Motor neuron (in vitro differentiated cells): ENCODE results near the gene TGFB2. TPM values are rescaled to one million over a fixed set of nuclear protein-coding genes. Genes with fewer than 3 reads are reported as not detected.

ENCODE experiments used
- ATAC-seq, 8 experiments: fragments of 200-7000 bp; cut with Tn5 transposase; replicated peaks in 6 of 8; 2 replicates each; pipeline ENCODE4 v1.8.0; 2021; ENCODE audit warnings: mild to moderate bottlenecking in 8 of 8, moderate library complexity in 8 of 8
- H3K27ac ChIP-seq, 2 donors: fragments of 250-450 bp; sonication (Bioruptor Pico); 2 replicates each; pipeline ENCODE4 v1.9.0; 2021; ENCODE audit warnings: antibody characterized with exemption in 2 of 2, mild to moderate bottlenecking in 2 of 2, moderate library complexity in 1 of 2
- H3K4me1 ChIP-seq, 2 donors: fragments of 250-450 bp; sonication (Bioruptor Pico); replicated peaks in 1 of 2; 2 replicates each; pipeline ENCODE4 v1.6.1; 2021; ENCODE audit warnings: antibody characterized with exemption in 2 of 2, mild to moderate bottlenecking in 2 of 2, moderate library complexity in 1 of 2
- H3K4me3 ChIP-seq, 5 donors: fragments of 250-450 bp; sonication (Bioruptor Pico); 2 replicates each; pipeline ENCODE4 v1.9.0; 2021; ENCODE audit warnings: antibody characterized with exemption in 5 of 5, mild to moderate bottlenecking in 5 of 5, moderate library complexity in 4 of 5
- WGBS, 10 experiments: fragments of 450-650 bp; shearing (Covaris generic); methylation state at CpG; one replicate each; pipeline ENCODE4 v1.0.0; 2022; 5-methylcytosine and 5-hydroxymethylcytosine counted together
- in situ Hi-C, 9 experiments: fragments of 400-800 bp; cut with MboI; loops; one replicate each; pipeline ENCODE4 v1.15.0; 2021; ENCODE audit warnings: low sequenced_read_pairs in 9 of 9, low pct_unique_long_range_greater_than_20kb in 2 of 9; ENCODE audit not compliant: unreplicated experiment in 9 of 9
- total RNA-seq, 8 experiments: library from RNA; unstranded; fragments of 300-600 nt; gene quantifications; 2 replicates each; pipeline versions ENCODE4 v1.2.3 to v1.2.4, GENCODE V29; 2022

The TGFB2 gene
- total RNA-seq, 8 experiments from 2014 or later = 0.10 to 118 (median 16.1) TPM

GRCh38 chr1:218407630-218408029, 62.5 kb downstream of the TGFB2 start:
- Histone ChIP-seq H3K4me3 (no peak overlapping the region), H3K4me1 (no peaks in the 10 kb centered on the region), H3K27ac (no peak overlapping the region)
- WGBS, 10 experiments = 0 to 100% (median 50%) methylated on average over 1 of the region's 1 CpG; no CpG with 5 or more reads in 4 of the 10 experiments
- no peak for ATAC-seq
- in situ Hi-C loops = no loop called here

GRCh38 chr1:218408135-218408534, 63.0 kb downstream of the TGFB2 start:
- H3K4me1 ChIP-seq = no peaks in the 10 kb centered on the region
- in situ Hi-C loops = no loop called here
- WGBS, 10 experiments = 91 to 100% (median 97%) methylated on average over 1 to 6 of the region's 6 CpGs; no CpG with 5 or more reads in 2 of the 10 experiments
- no peak overlapping the region for H3K27ac ChIP-seq
- no peak overlapping the region for H3K4me3 ChIP-seq
- no peak for ATAC-seq

- no peak overlapping the region for H3K27ac ChIP-seq
- WGBS, 10 experiments = 50 to 100% (median 81%) methylated on average over 1 to 9 of the region's 9 CpGs; no CpG with 5 or more reads in 1 of the 10 experiments
- H3K4me1 ChIP-seq = no peaks in the 10 kb centered on the region
- peak in 1 of 8 experiments; percentile 16 for ATAC-seq
- H3K4me3 ChIP-seq = no peak overlapping the region
- in situ Hi-C loops = no loop called here
These were observed 63.8 kb downstream of the TGFB2 start for GRCh38 chr1:218408942-218409341.

- WGBS, 10 experiments = 9 to 94% (median 84%) methylated on average over 2 to 8 of the region's 8 CpGs; no CpG with 5 or more reads in 1 of the 10 experiments
- Histone ChIP-seq H3K4me1 (no peaks in the 10 kb centered on the region), H3K27ac (no peak overlapping the region), H3K4me3 (no peak overlapping the region)
- no peak for ATAC-seq
- in situ Hi-C loops = no loop called here
These were observed 64.9 kb downstream of the TGFB2 start for GRCh38 chr1:218409946-218410510.

- 40 to 100% (median 80%) methylated on average over 1 of the region's 1 CpG; no CpG with 5 or more reads in 3 of the 10 experiments for WGBS, 10 experiments
- Histone ChIP-seq H3K27ac (no peak overlapping the region), H3K4me3 (no peak overlapping the region), H3K4me1 (no peaks in the 10 kb centered on the region)
- ATAC-seq = no peak
- in situ Hi-C loops = no loop called here
These were observed 66.0 kb downstream of the TGFB2 start for GRCh38 chr1:218411101-218411500.

GRCh38 chr1:218412171-218412570, 67.0 kb downstream of the TGFB2 start:
- no peak overlapping the region for H3K4me3 ChIP-seq
- ATAC-seq = no peak
- no peak overlapping the region for H3K27ac ChIP-seq
- no peaks in the 10 kb centered on the region for H3K4me1 ChIP-seq
- WGBS, 10 experiments = 38 to 100% (median 79%) methylated on average over 1 to 7 of the region's 7 CpGs; no CpG with 5 or more reads in 2 of the 10 experiments
- in situ Hi-C loops = no loop called here

GRCh38 chr1:218413179-218413578, 68.0 kb downstream of the TGFB2 start:
- Histone ChIP-seq H3K4me3 (no peak overlapping the region), H3K27ac (no peak overlapping the region), H3K4me1 (no peaks in the 10 kb centered on the region)
- WGBS, 10 experiments = 91 to 100% (median 96%) methylated on average over 1 to 10 of the region's 10 CpGs; no CpG with 5 or more reads in 1 of the 10 experiments
- in situ Hi-C loops = no loop called here
- no peak for ATAC-seq

GRCh38 chr1:218414060-218414728, 69.1 kb downstream of the TGFB2 start:
- ATAC-seq = no peak
- Histone ChIP-seq H3K27ac (no peak overlapping the region), H3K4me3 (no peak overlapping the region), H3K4me1 (no peaks in the 10 kb centered on the region)
- WGBS, 10 experiments = 75 to 100% (median 91%) methylated on average over 2 to 6 of the region's 6 CpGs
- in situ Hi-C loops = no loop called here

GRCh38 chr1:218415726-218416125, 70.6 kb downstream of the TGFB2 start:
- H3K4me3 ChIP-seq = no peak overlapping the region
- no peaks in the 10 kb centered on the region for H3K4me1 ChIP-seq
- in situ Hi-C loops = no loop called here
- no peak for ATAC-seq
- 90 to 100% (median 100%) methylated on average over 1 of the region's 1 CpG; no CpG with 5 or more reads in 5 of the 10 experiments for WGBS, 10 experiments
- no peak overlapping the region for H3K27ac ChIP-seq

- ATAC-seq = peak in 7 of 8 experiments; percentile 41 to 93 (median 66)
- Histone ChIP-seq H3K27ac (no peak overlapping the region), H3K4me3 (no peak overlapping the region), H3K4me1 (peaks cover 8 to 10% of the 10 kb centered on the region in 2 donors)
- in situ Hi-C loops = no loop called here
These were observed 76.4 kb downstream of the TGFB2 start for GRCh38 chr1:218421531-218421930.

GRCh38 chr1:218424502-218424901, 79.4 kb downstream of the TGFB2 start:
- Histone ChIP-seq H3K4me3 (no peak overlapping the region), H3K27ac (no peak overlapping the region), H3K4me1 (peaks cover 8 to 10% of the 10 kb centered on the region in 2 donors)
- in situ Hi-C loops = no loop called here
- peak in 2 of 8 experiments; percentile 21 to 53 for ATAC-seq

- WGBS, 10 experiments = 46 to 100% (median 73%) methylated on average over 1 to 5 of the region's 5 CpGs
- ATAC-seq = peak in 1 of 8 experiments; percentile 25
- H3K27ac ChIP-seq = no peak overlapping the region
- in situ Hi-C loops = no loop called here
- no peak overlapping the region for H3K4me3 ChIP-seq
- peaks cover 8 to 10% of the 10 kb centered on the region in 2 donors for H3K4me1 ChIP-seq
These were observed 80.7 kb downstream of the TGFB2 start for GRCh38 chr1:218425647-218426342.

- no peak overlapping the region for H3K27ac ChIP-seq
- WGBS, 10 experiments = 43 to 100% (median 86%) methylated on average over 1 of the region's 1 CpG; no CpG with 5 or more reads in 3 of the 10 experiments
These were observed 81.2 kb downstream of the TGFB2 start for GRCh38 chr1:218426343-218426657.

More at GRCh38 chr1:218426343-218426657, 81.2 kb downstream of the TGFB2 start:
- in situ Hi-C loops = no loop called here
- H3K4me3 ChIP-seq = no peak overlapping the region
- peaks cover 8 to 10% of the 10 kb centered on the region in 2 donors for H3K4me1 ChIP-seq
- ATAC-seq = peak in 1 of 8 experiments; percentile 62
